Ishikawa (cell line): ENCODE measurements around the gene TMEM184B.

Source experiments
- CEBPB ChIP-seq: IDR thresholded peaks from 2 replicates; pipeline ENCODE4 v1.6.1; 2012
- CREB1 ChIP-seq: IDR thresholded peaks from 2 replicates; pipeline ENCODE4 v1.6.1; 2012; ENCODE audit warnings: low read depth
- EGR1 ChIP-seq: IDR thresholded peaks from 2 replicates; pipeline ENCODE4 v1.6.1; 2012
- EP300 ChIP-seq: IDR thresholded peaks from 2 replicates; pipeline ENCODE4 v1.6.1; 2012; ENCODE audit warnings: borderline replicate concordance
- FOXM1 ChIP-seq: IDR thresholded peaks from 2 replicates; pipeline ENCODE4 v1.6.1; 2012; ENCODE audit warnings: low read depth, borderline replicate concordance
- NFIC ChIP-seq: IDR thresholded peaks from 2 replicates; pipeline ENCODE4 v1.6.1; 2012
- RAD21 ChIP-seq: IDR thresholded peaks from 2 replicates; pipeline ENCODE4 v1.6.1; 2012; ENCODE audit warnings: low read depth
- TAF1 ChIP-seq: IDR thresholded peaks from 2 replicates; pipeline ENCODE4 v1.6.1; 2012; ENCODE audit warnings: low read depth, mild to moderate bottlenecking
- TCF12 ChIP-seq: IDR thresholded peaks from 2 replicates; pipeline ENCODE4 v1.6.1; 2012; ENCODE audit warnings: low read depth
- TEAD4 ChIP-seq: IDR thresholded peaks from 2 replicates; pipeline ENCODE4 v1.6.1; 2012
- YY1 ChIP-seq: IDR thresholded peaks from 2 replicates; pipeline ENCODE4 v1.6.1; 2012; ENCODE audit warnings: low read depth
- ZBTB7A ChIP-seq: IDR thresholded peaks from 2 replicates; pipeline ENCODE4 v1.6.1; 2012; ENCODE audit warnings: low read depth
- TF ChIP-seq, protein P1 (sequence below): IDR thresholded peaks from 2 replicates; pipeline ENCODE4 v1.6.1; 2012
- TF ChIP-seq, protein P2 (sequence below): IDR thresholded peaks from 2 replicates; pipeline ENCODE4 v1.6.1; 2012
- TF ChIP-seq, protein P3 (sequence below): IDR thresholded peaks from 2 replicates; pipeline ENCODE4 v1.6.1; 2012; ENCODE audit warnings: low read depth, mild to moderate bottlenecking

The TMEM184B gene

DNA sequence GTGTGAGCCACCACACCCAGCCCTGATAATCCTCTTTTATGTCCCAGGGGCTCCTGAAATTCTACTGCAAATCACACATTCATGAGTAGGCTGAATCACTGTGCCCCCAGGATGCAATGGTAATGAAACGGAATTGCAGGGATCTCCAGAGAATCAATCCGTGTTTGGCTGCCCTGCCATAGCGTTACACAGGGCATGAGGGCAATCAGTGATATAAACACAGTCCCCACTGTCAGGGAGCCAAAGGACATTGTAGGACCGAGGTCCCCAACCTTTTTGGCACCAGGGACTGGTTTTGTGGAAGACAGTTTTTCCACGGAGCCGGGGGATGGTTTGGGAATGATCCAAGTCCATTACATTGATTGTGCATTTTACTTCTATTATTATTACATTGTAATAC is 82.2 kb downstream of the TMEM184B start:
- TF ChIP-seq YY1 (no peak), NFIC (no peak), EGR1 (no peak), TAF1 (no peak), FOXM1 (no peak), TEAD4 (no peak), EP300 (no peak), TCF12 (no peak), CREB1 (no peak), ZBTB7A (no peak), RAD21 (no peak), CEBPB (no peak)
- TF ChIP-seq, protein P1, sequence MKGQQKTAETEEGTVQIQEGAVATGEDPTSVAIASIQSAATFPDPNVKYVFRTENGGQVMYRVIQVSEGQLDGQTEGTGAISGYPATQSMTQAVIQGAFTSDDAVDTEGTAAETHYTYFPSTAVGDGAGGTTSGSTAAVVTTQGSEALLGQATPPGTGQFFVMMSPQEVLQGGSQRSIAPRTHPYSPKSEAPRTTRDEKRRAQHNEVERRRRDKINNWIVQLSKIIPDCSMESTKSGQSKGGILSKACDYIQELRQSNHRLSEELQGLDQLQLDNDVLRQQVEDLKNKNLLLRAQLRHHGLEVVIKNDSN, result no peak
- TF ChIP-seq, protein P2, sequence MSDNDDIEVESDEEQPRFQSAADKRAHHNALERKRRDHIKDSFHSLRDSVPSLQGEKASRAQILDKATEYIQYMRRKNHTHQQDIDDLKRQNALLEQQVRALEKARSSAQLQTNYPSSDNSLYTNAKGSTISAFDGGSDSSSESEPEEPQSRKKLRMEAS, result no peak
- TF ChIP-seq, protein P3, sequence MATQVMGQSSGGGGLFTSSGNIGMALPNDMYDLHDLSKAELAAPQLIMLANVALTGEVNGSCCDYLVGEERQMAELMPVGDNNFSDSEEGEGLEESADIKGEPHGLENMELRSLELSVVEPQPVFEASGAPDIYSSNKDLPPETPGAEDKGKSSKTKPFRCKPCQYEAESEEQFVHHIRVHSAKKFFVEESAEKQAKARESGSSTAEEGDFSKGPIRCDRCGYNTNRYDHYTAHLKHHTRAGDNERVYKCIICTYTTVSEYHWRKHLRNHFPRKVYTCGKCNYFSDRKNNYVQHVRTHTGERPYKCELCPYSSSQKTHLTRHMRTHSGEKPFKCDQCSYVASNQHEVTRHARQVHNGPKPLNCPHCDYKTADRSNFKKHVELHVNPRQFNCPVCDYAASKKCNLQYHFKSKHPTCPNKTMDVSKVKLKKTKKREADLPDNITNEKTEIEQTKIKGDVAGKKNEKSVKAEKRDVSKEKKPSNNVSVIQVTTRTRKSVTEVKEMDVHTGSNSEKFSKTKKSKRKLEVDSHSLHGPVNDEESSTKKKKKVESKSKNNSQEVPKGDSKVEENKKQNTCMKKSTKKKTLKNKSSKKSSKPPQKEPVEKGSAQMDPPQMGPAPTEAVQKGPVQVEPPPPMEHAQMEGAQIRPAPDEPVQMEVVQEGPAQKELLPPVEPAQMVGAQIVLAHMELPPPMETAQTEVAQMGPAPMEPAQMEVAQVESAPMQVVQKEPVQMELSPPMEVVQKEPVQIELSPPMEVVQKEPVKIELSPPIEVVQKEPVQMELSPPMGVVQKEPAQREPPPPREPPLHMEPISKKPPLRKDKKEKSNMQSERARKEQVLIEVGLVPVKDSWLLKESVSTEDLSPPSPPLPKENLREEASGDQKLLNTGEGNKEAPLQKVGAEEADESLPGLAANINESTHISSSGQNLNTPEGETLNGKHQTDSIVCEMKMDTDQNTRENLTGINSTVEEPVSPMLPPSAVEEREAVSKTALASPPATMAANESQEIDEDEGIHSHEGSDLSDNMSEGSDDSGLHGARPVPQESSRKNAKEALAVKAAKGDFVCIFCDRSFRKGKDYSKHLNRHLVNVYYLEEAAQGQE, result no peak

DNA sequence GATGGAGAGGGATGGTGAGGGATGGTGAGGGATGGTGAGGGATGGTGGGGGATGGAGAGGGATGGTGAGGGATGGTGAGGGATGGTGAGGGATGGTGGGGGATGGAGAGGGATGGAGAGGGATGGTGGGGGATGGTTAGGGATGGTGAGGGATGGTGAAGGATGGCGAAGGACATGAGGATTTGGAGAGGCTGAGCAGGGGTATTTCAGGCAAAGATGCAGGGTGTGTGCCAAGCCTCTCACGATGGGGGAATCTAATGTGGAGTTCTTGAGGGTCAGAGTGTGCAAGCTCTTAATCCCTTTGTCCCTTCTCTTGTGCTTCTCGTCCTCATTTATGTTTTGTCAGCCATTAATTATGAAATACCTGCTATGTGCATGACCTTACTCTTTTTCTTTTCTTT is 83.7 kb downstream of the TMEM184B start:
- no peak for TF ChIP-seq CEBPB
- no peak for TF ChIP-seq NFIC
- TF ChIP-seq, protein P2, result no peak
- TF ChIP-seq TCF12, result no peak
- TF ChIP-seq RAD21, result no peak
- no peak for TF ChIP-seq TAF1
- TF ChIP-seq ZBTB7A, result no peak
- TF ChIP-seq, protein P3, result no peak
- no peak for TF ChIP-seq EP300
- TF ChIP-seq EGR1, result no peak
- TF ChIP-seq TEAD4, result no peak
- TF ChIP-seq CREB1, result no peak
- TF ChIP-seq, protein P1, result no peak
- no peak for TF ChIP-seq YY1
- TF ChIP-seq FOXM1, result no peak

DNA sequence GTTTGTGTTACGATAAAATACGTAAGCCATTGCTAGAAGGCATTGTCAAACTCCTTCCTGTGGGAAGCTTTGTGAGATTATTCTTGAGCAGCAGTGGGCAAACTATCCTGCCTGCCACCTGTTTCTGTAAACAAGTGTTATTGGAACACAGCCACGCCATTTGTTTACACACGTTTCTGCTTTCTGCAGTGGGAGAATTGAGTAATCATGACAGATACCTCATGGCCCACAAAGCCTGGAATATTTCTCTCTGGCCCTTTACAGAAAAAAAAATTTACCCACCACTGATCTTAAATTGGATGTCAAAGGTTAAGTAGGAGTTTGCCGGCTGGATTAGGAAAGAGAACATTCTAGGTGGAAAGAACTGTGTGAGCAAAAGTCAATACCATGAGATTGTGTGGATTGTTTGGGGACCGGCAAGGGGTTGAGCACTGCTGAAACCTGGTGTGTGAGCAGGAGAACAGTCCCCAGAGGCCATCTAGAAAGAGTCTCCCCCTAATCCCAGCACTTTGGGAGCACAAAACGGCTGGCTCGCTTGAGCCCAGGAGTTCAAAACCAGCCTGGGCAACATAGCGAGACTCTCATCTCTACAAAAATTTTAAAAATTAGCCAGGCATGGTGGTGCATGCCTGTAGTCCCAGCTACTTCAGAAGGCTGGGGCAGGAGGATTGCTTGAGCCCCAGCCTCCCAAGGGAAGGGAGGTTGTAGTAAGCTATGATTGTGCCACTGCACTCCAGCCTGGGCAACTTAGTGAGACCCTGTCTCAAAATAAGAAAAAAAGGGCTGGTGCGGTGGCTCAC is 85.2 kb downstream of the TMEM184B start:
- TF ChIP-seq YY1 (no peak), RAD21 (no peak), FOXM1 (no peak), EGR1 (no peak), EP300 (no peak), CEBPB (no peak)
- TF ChIP-seq, protein P3, result no peak
- TF ChIP-seq, protein P1, result no peak

DNA sequence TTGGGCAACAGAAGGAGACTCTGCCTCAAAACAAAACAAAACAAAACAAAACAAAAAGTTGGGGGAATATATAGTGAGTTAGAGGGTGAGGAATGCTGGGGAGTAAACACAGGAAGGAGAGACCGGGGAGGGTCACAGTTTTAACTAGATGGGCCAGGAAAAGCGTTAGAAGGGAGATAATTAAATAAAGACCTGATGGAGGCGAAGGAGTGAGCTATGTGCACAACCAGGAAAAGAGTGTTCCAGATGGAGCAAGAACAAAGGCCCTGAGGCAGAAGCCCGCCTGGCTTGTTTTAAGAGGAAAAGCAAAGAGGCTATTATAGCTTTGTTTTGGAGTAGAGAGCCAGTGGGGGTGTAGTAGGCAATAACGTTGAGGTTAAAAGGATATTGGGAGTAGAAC is 86.4 kb downstream of the TMEM184B start:
- no peak for TF ChIP-seq CREB1
- TF ChIP-seq, protein P2, result no peak
- TF ChIP-seq TAF1, result no peak
- TF ChIP-seq CEBPB, result no peak
- TF ChIP-seq EGR1, result no peak
- TF ChIP-seq, protein P1, result no peak
- no peak for TF ChIP-seq EP300
- TF ChIP-seq ZBTB7A, result no peak
- TF ChIP-seq NFIC, result no peak
- TF ChIP-seq, protein P3, result no peak
- no peak for TF ChIP-seq YY1
